Measurements from ENCODE around the gene AFAP1L1.

DNA sequence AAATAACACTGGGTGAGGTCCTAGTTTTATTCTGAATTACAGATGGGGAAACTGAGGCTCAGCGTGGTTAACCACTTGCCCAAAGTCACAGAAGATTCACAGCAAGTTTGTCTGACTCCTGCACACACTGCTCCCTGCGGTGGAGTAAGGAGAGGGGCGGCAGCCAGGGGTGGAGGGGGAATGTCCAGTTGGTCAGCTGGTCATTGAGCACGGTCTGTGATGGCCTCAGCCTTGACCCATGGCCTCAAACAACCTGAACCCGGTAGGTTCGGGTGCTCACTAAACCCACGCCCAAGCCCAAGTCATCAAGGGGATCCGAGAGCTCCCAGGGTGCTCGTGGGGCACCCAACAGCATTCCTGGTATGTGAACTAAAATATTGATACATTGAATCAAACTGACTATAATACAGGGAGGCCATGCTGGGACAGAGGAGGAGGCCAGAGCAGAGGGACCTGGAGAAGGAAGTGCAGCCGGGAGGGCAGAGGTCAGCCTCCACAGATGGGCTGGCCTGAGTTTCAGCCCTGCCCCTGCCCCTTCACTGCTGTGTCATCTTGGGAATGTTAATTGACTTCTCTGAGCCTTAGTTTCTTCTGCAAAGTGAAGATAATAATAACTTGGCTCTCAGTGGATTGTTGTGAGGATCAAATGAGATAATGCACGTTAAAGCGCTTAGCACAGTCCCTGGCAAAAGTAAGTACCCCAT lies 111.0 kb downstream of the AFAP1L1 start:
- TF ChIP-seq, protein P1, sequence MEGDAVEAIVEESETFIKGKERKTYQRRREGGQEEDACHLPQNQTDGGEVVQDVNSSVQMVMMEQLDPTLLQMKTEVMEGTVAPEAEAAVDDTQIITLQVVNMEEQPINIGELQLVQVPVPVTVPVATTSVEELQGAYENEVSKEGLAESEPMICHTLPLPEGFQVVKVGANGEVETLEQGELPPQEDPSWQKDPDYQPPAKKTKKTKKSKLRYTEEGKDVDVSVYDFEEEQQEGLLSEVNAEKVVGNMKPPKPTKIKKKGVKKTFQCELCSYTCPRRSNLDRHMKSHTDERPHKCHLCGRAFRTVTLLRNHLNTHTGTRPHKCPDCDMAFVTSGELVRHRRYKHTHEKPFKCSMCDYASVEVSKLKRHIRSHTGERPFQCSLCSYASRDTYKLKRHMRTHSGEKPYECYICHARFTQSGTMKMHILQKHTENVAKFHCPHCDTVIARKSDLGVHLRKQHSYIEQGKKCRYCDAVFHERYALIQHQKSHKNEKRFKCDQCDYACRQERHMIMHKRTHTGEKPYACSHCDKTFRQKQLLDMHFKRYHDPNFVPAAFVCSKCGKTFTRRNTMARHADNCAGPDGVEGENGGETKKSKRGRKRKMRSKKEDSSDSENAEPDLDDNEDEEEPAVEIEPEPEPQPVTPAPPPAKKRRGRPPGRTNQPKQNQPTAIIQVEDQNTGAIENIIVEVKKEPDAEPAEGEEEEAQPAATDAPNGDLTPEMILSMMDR (IDR thresholded peaks at IDR 0.05) = no peak
- no peak for TF ChIP-seq POLR2AphosphoS5 (IDR thresholded peaks at IDR 0.05; ENCODE audit: low read depth, low read length)
